HG03139 (cell line): ENCODE data around the gene PPP2R5B.

Experiments used
- ATAC-seq: cut with Tn5 transposase; IDR thresholded peaks from one replicate; pipeline ENCODE4 v1.9.1; 2021; ENCODE audit not compliant: unreplicated experiment

PPP2R5B gene

DNA sequence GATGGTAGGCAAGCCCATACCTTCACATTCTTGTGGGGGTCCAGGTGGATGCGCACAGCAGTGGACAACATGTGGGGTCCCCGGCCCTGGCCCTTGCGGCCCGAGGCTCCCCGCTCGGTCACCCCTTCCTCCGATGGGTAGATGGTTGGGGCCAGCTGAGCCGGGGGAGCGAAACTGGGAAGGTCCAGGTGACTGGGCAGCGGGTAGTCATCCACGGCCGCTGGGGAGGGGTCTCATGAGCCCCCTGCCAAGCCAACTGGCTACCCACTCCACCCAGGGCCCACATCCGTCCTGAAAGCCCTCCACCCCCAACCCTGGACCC, 18.2 kb upstream of the PPP2R5B start:
- no peak for ATAC-seq

GRCh38 chr11:64908766-64909165, 15.7 kb upstream of the PPP2R5B start:
- no peak for ATAC-seq

DNA sequence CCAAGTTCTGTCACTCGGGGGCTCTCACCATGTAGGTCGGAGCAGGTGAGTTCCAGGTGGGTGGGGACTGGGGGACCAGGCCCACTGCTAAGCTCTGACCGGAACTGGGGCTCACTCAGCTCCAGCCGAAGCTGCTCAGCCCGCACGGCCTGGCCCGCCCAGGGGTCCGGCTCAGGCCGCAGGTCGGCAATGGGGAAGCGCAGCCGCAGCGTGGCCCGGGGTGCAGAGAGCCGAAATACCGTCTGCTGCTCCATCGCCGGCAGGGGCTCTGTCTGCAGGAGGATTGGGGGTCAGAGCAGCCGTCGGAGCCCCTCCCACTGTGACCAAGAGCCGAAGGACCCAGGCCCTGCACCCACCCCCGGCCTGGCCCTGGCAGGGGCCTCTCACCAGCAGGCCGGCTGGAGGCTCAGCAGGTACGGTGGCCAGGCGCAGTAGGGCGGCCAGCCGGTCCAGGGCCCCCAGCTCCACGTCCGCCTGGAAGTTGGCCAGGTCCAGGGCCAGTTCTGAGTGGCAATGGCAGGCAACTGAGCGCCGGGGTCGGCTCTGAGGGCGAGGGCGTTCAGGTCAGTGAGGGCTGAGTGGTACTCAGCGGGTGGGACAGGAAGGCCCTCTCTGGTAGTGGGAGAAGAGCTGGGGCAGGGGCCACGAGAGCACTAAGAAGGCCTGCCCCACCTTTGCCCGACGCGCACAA, 14.7 kb upstream of the PPP2R5B start:
- no peak for ATAC-seq

DNA sequence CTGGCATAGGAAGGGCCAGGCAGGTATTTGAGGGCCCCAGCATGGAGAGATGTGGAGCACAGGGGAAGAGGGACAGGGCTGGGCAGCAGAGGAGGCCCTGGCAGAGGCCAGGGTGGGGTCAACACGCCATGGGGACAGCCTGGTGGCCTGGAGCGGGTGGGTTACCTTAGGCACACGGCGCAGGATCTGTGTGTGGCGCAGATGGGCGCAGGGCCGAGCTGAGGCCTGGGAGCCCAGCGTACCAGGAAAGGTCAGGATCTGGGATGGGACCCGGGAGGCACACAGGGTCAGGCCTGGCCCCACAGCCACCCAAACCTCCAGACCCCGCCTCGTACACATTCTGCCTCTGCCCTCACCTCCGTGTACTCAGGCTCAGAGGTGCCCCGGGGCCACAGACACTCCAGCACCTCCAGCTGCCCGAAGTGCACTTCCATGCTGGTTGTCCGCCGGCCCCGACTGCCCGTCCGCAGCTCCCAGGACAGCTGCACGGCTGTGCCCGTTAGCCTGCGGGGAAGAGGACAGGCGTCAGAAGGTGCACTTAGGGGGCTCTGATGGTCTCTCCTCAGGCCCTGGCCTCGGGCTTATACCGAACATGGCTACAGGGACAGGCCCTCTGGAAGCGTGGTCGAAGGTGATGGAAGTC, 13.9 kb upstream of the PPP2R5B start:
- ATAC-seq: no peak

DNA sequence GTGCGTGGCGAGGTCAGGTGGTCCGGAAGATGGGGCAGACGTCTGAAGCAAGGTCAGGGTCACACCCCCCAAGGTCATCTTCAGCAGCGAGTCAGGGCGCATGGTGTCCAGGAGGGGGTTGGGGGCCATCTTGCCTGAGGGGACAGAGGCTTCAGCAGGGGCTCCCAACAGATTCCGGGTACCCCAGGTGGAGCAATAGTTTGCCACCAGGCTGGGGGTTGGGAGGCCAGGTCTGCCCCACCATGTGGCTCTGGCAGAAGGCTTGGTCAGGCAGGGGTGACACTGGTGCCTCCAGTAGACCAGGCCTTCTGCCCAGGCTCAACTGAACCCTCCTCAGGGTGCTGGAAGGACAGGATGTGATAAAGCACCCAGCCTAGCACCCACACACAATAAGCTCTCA, 13.3 kb upstream of the PPP2R5B start:
- no peak for ATAC-seq

- ATAC-seq: no peak
Measured at GRCh38 chr11:64911689-64912088, 12.8 kb upstream of the PPP2R5B start.

GRCh38 chr11:64913171-64913727, 11.2 kb upstream of the PPP2R5B start:
- no peak for ATAC-seq

- no peak for ATAC-seq
Measured at GRCh38 chr11:64914123-64914522, 10.4 kb upstream of the PPP2R5B start.

DNA sequence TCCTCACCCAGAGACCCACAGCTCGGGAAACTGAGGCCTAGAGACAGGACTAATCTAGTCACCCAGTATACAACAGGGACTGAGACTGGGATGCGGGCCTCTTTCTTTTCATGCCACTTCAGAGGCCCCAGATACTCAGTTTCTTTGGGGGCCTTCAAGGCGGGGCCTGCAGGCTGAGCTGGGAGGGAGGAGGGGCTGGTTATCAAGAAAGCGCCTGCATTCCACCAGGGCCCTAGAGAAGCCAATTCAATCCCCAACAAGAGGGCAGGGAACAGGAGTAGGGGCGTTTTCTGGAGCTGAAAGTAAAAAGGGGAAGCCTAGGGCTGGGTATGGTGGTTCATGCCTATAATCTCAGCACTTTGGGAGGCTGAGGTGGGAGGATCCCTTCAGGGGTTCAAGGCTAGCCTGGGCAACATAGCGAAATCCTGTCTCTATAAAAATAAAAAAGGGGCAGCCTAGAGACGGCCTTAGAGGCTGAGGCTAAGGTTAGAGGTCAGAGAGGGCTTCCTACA, 9.1 kb upstream of the PPP2R5B start:
- no peak for ATAC-seq

- no peak for ATAC-seq
Measured at GRCh38 chr11:64916040-64916774, 8.3 kb upstream of the PPP2R5B start.

DNA sequence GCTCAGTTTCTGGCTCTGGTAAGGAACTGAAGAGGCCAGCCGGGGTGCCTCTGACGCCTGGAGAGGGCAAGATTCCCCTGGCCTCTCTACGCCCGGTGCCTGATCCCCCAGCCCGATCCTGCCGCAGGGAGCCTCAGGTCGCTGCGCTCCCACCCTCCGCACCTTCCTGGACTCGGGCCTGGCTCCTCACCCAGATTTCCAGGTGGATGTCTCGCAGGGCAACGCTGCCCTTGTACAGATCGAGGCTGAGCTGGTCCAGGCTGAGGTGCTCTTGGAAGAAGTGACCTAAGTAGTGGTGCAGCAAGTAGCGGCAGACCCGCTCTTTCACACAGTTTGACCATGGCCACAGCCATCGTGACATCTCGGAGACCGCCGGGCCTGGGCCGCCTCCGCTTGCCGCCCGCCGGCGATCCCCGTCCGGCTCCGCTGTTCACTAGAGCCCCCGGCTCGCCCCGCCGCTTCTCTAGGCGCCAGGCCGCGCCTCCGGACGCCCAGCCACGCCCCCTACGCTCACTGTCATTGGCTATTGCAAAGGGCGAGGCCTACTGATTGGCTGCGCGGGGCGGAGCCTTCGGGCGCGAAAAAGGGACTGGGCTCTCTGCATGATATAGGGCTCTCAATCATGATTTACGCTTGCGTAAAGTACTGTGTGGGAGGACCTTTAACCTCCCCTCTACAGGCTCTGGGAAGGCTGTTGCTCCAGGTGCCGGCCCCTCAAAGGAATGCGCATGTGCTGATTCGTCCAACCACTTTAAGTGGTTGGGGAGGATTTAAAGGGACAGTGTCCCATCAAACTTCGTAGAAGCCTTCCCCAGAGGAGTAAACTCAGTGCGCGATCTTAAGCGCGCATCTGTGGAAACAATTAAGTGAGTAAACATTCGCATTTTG, 7.5 kb upstream of the PPP2R5B start, which contains the start of gene ATG2A:
TSS of gene ATG2A (minus strand) at position 435 of the 888 bp plus-strand sequence. CDS start at position 361, 74 bp downstream.
- peak; percentile 93 for ATAC-seq

GRCh38 chr11:64917663-64917995, 6.9 kb upstream of the PPP2R5B start:
- ATAC-seq: no peak

DNA sequence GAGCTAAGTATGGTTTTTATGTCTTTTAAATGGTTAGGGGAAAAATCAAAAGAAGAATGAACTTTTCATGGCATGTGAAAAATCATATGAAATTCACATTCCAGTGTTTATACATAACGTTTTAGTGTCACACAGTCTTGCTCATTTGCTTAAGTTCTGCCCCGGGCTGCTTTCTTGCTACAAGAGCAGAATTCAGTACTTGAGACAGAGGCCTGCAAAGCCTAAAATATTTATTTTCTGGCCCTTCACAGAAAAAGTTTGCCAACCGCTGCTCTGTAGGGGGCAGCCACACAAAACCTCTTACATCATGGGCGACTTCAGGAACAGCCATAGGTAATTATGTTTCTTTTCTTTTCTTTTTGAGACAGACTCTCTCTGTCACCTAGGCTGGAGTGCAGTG, 6.5 kb upstream of the PPP2R5B start:
- no peak for ATAC-seq

- ATAC-seq: no peak
Measured at GRCh38 chr11:64919627-64920026, 4.9 kb upstream of the PPP2R5B start.

DNA sequence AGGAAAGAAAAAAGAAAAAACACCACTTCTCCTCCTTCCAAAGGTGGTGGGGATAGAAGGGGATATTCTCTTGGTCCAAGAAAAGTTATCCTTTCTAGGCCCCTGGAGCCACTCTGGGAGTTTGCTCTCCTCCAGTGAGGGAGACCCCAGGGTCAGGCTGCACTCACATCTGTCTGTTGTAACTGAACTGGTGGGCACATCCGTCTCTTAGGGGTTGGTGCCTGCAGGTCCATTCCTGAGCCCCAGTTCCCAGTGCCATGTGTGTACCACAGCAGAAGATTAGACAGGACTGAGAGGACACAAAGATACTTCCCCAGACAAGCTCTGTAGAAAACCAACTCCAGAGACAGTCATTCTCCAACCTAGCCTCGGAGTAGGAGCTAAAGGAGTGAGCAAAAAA, 4.4 kb upstream of the PPP2R5B start:
- no peak for ATAC-seq

DNA sequence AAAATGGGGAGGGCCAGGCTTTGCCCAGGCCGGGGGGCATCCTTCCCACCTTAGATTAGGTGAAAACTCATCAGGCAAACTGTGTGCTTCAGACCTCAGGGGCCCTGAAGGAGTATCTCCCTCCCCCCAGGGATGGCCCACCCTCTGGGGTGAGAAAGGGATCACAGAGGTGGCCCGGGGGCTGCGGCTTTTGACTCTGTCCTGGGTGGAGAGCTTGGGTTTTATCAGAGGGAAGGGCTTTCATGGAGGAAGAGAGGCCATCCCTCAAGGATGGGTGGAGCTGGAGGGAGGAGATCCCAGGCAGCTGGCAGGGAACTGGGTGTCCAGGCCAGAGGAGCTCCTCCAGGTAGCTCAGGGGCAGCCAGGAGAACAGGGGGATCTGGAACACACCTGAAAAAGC, 3.1 kb upstream of the PPP2R5B start:
- ATAC-seq: no peak

- no peak for ATAC-seq
Measured at GRCh38 chr11:64923151-64923661, 1.3 kb upstream of the PPP2R5B start.

- ATAC-seq: peak; percentile 4
Measured at GRCh38 chr11:64924910-64925284, 408 bp downstream of the PPP2R5B start.

- ATAC-seq: no peak
Measured at GRCh38 chr11:64925536-64926436, 1.3 kb downstream of the PPP2R5B start.

GRCh38 chr11:64926689-64927088, 2.2 kb downstream of the PPP2R5B start:
- no peak for ATAC-seq
